GM12878 (cell line): Measurements from ENCODE around the gene POP5.

Experiments
- FOXM1 ChIP-seq: IDR thresholded peaks from 2 replicates; pipeline ENCODE4 v1.6.1; 2012; ENCODE audit warnings: low read depth, mild to moderate bottlenecking, inconsistent platforms, low read length, moderate library complexity
- REST ChIP-seq: IDR thresholded peaks from 2 replicates; pipeline ENCODE4 v1.6.1; 2012; ENCODE audit warnings: mild to moderate bottlenecking, low read depth, low read length

DNA sequence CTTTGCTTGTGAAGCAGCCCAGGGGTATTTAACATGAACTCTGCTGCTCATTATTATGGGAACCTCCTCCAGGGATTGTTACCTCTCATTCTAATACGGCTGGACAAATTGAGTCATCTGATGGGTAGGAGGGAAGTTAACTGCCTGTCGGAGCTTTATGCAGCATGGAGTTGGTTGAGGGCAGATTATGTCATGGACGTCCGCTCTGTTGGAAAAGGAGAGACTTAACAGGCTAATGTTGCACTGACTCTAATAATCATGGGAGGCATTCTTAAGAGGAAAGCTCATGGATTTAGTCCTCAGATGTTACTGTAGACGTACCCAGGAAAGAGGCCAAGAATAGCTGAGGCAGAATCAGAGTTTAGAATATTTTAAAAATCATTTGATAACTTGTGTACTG, 9.9 kb downstream of the POP5 start:
- no peak for TF ChIP-seq REST
- TF ChIP-seq FOXM1 = no peak
